ENCODE measurements around the gene VTI1A.

Gene VTI1A

GRCh38 chr10:112649006-112649821 is 202.2 kb downstream of the VTI1A start:
- TF ChIP-seq, protein P1, sequence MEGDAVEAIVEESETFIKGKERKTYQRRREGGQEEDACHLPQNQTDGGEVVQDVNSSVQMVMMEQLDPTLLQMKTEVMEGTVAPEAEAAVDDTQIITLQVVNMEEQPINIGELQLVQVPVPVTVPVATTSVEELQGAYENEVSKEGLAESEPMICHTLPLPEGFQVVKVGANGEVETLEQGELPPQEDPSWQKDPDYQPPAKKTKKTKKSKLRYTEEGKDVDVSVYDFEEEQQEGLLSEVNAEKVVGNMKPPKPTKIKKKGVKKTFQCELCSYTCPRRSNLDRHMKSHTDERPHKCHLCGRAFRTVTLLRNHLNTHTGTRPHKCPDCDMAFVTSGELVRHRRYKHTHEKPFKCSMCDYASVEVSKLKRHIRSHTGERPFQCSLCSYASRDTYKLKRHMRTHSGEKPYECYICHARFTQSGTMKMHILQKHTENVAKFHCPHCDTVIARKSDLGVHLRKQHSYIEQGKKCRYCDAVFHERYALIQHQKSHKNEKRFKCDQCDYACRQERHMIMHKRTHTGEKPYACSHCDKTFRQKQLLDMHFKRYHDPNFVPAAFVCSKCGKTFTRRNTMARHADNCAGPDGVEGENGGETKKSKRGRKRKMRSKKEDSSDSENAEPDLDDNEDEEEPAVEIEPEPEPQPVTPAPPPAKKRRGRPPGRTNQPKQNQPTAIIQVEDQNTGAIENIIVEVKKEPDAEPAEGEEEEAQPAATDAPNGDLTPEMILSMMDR (IDR thresholded peaks at IDR 0.05) = no peak

GRCh38 chr10:112649822-112650152 is 202.8 kb downstream of the VTI1A start:
- TF ChIP-seq, protein P1 (IDR thresholded peaks at IDR 0.05) = no peak

GRCh38 chr10:112650588-112651030 is 203.6 kb downstream of the VTI1A start:
- TF ChIP-seq, protein P1 (IDR thresholded peaks at IDR 0.05) = no peak

DNA sequence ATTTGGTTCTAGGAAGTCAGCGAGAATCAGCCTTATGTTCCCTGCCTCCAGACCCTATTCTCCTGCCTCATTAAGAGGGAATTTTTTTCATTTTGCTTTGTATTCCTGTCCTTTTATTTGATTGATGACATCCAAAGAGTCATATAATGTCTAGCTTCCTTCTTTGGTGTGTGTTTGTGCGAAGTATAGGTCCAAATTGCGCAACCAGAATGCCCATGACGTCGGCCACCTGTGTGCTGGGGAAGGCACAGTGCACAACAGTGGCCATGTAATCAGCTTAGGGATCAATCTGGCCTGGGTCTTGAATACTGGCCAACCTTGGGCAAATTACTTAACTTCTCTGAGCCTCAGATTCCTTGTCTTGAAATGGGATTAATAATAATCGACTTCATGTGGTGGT is 206.2 kb downstream of the VTI1A start:
- TF ChIP-seq, protein P1 (IDR thresholded peaks at IDR 0.05) = no peak

DNA sequence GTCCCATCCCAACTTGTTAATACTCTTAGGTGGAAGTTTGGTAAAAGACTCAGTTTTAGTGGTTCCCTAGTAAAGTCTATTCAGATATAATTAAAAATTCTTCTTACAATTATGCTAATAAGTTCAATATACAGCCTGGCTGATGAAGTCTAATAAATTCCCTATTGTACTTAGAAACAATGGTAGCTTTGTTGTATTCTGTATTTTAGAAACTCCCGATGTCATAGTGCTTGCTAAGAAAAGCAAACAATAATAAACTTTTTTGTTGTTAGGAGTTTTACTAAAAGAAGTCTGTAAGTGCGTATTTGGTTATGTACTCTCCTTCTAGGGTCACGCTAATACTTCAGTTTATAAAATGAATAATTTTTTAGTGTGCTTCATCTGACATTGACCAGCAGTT is 206.8 kb downstream of the VTI1A start:
- TF ChIP-seq, protein P1 (IDR thresholded peaks at IDR 0.05) = no peak

DNA sequence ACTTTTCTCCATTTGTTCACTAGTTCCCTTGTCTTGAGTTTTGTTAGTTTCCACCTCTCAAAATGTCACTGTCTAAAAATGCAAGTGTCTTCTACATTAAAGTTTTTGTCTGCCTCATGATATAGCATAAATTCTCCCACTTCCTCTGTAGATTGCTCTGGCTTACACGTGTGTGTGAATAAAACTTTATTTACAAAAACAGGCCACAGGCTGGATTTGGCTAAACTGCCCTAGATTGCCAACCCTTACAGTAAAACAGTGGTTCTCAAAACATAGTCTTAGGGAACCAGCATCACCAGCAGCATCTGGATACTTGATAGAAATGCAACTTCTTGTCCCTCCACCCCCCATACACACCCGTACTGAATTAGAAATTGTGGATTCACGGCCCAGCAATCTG is 207.8 kb downstream of the VTI1A start:
- TF ChIP-seq, protein P1 (IDR thresholded peaks at IDR 0.05) = no peak

DNA sequence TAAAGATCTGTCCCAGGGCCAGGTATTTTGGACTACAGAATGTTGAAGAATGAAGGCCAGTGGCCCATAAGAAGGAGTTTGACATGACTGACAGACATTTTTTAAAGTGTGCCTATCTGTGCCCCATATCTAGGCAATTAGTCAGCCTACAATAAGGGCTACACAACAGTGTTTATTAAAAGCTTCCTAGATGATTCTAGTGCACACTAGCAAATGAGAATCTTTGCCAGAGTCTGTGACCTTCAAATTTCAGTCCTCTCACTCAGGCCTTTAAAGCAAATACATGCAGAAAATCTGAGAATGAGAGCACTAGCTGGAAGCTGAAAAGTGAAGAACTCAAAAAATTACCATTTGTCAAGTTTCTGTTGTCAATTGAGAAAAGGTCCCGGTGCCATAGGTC is 208.7 kb downstream of the VTI1A start:
- TF ChIP-seq, protein P1 (IDR thresholded peaks at IDR 0.05) = no peak
